Chondrocyte (in vitro differentiated cells): ENCODE measurements around the gene SLC2A11. TPM values are rescaled to one million over a fixed set of nuclear protein-coding genes. Genes with fewer than 3 reads are reported as not detected.

Experiments used
- DNase-seq: peaks from one replicate; pipeline ENCODE4 v3.0.0; 2021; ENCODE audit warnings: mixed read lengths, low spot score
- H3K27ac Mint-ChIP-seq: one replicate; pipeline ENCODE4 v1.8.0; 2021; ENCODE audit warnings: mild to moderate bottlenecking, moderate library complexity, mixed read lengths; ENCODE audit not compliant: unreplicated experiment
- H3K27me3 Mint-ChIP-seq: 2 replicates; pipeline ENCODE4 v1.8.0; 2021; ENCODE audit warnings: low read depth, mixed read lengths
- H3K36me3 Mint-ChIP-seq: 2 replicates; pipeline ENCODE4 v1.8.0; 2021; ENCODE audit warnings: low read depth, mixed read lengths
- H3K4me1 Mint-ChIP-seq: 2 replicates; pipeline ENCODE4 v1.8.0; 2021; ENCODE audit warnings: low read depth, mild to moderate bottlenecking, mixed read lengths
- H3K4me3 Mint-ChIP-seq: one replicate; pipeline ENCODE4 v1.8.0; 2021; ENCODE audit warnings: mild to moderate bottlenecking, moderate library complexity, mixed read lengths; ENCODE audit not compliant: unreplicated experiment
- H3K9me3 Mint-ChIP-seq: 2 replicates; pipeline ENCODE4 v1.8.0; 2021; ENCODE audit warnings: low read depth, mixed read lengths
- CTCF ChIP-seq: fragments of 200-600 bp; sonication (generic); IDR thresholded peaks from 2 replicates; pipeline ENCODE4 v1.5.0; 2021; ENCODE audit warnings: antibody characterized with exemption, mild to moderate bottlenecking, moderate library complexity
- total RNA-seq: library from RNA; stranded (reverse); gene quantifications from 3 replicates; pipeline ENCODE4 v1.2.1, GENCODE V29; 2021

Gene SLC2A11
- total RNA-seq, 1 donor from 2014 or later: 14.8 TPM

GRCh38 chr22:23828800-23829680 lies 28.6 kb upstream of the SLC2A11 start:
- H3K9me3 Mint-ChIP-seq: peaks cover 4% of the 10 kb centered on the region
- H3K36me3 Mint-ChIP-seq: peaks cover 36% of the 10 kb centered on the region
- DNase-seq: peak; percentile 64
- TF ChIP-seq CTCF: no peak
- H3K4me1 Mint-ChIP-seq: peaks cover 58% of the 10 kb centered on the region
- no peak overlapping the region for H3K4me3 Mint-ChIP-seq
- H3K27me3 Mint-ChIP-seq: no peaks in the 10 kb centered on the region
- H3K27ac Mint-ChIP-seq: peak overlapping the region; percentile 75

- H3K36me3 Mint-ChIP-seq: peaks cover 34% of the 10 kb centered on the region
- no peak overlapping the region for H3K4me3 Mint-ChIP-seq
- H3K27me3 Mint-ChIP-seq: no peaks in the 10 kb centered on the region
- H3K9me3 Mint-ChIP-seq: peaks cover 4% of the 10 kb centered on the region
- peak; percentile 8 for DNase-seq
- H3K4me1 Mint-ChIP-seq: peaks cover 52% of the 10 kb centered on the region
- H3K27ac Mint-ChIP-seq: peak overlapping the region; percentile 50
- TF ChIP-seq CTCF: no peak
Observed at GRCh38 chr22:23829845-23830372, 27.8 kb upstream of the SLC2A11 start.

- Mint-ChIP-seq H3K4me1 (peaks cover 47% of the 10 kb centered on the region), H3K36me3 (peaks cover 28% of the 10 kb centered on the region), H3K27ac (no peak overlapping the region), H3K27me3 (no peaks in the 10 kb centered on the region), H3K9me3 (peaks cover 4% of the 10 kb centered on the region), H3K4me3 (no peak overlapping the region)
- DNase-seq: peak; percentile 59
- no peak for TF ChIP-seq CTCF
Observed at GRCh38 chr22:23831261-23831660, 26.4 kb upstream of the SLC2A11 start.

GRCh38 chr22:23831781-23832180 lies 25.9 kb upstream of the SLC2A11 start:
- Mint-ChIP-seq H3K27ac (no peak overlapping the region), H3K4me3 (no peak overlapping the region), H3K9me3 (peaks cover 4% of the 10 kb centered on the region), H3K36me3 (peaks cover 26% of the 10 kb centered on the region), H3K27me3 (no peaks in the 10 kb centered on the region), H3K4me1 (peaks cover 42% of the 10 kb centered on the region)
- no peak for TF ChIP-seq CTCF
- DNase-seq: peak; percentile 91

- Mint-ChIP-seq H3K4me1 (peaks cover 39% of the 10 kb centered on the region), H3K9me3 (peaks cover 4% of the 10 kb centered on the region), H3K36me3 (peaks cover 25% of the 10 kb centered on the region), H3K4me3 (no peak overlapping the region), H3K27ac (no peak overlapping the region), H3K27me3 (no peaks in the 10 kb centered on the region)
- TF ChIP-seq CTCF: no peak
- peak; percentile 68 for DNase-seq
Observed at GRCh38 chr22:23832226-23833016, 25.3 kb upstream of the SLC2A11 start.
